HL-60/S4 treated with retinoic acid at 250 ng/mL for 4 days and 3 days (cell line): Measurements from ENCODE around the gene CPEB3.
"Not testable (repeated sequence)": the region's sequence is repeated elsewhere in the genome, so short reads cannot be mapped to it uniquely, and the experiment has no call there.

Experiments used
- in situ Hi-C: fragments of 300-500 bp; cut with MboI; formaldehyde crosslinking; loops from 2 replicates; pipeline ENCODE4 v1.7.0; 2022; ENCODE audit warnings: low sequenced_read_pairs

Gene CPEB3

DNA sequence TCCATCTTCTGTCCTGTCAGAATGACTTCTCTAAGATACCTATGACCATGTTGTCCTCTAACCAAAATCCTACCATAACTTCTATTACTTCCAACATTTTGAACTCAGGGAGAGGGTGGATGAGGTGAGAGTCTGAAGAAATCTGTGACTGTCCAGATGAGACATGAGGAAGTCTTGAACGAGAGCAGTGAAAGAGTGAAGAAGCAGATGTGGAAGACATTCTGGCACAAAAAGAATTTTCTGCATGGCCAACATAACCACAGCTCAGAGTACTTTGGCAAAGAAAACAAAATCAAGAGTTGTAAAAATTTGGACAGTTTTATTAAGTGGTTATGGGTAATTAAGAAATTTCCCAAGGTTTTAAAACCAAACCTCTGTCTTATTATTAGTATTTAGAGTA is 141.6 kb downstream of the CPEB3 start:
- in situ Hi-C loops: no loop called here

DNA sequence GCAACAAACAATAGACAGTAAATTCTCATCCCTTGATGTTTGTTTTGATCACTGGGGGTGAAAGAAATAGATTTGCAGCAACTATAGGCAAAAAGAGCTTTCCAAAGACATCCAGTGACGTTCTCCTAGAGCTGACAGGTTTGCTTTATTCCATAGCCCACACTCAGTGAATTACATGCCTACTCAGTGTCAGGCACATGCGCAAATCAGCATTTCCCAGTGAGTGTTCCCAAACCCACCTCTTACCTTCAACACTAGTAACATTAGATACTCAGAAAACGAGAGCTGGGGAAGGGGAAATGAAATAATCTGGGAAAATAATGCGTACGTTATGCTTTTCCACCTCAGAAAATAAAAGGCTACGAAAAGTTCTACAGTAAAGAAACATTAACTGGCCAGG is 144.1 kb downstream of the CPEB3 start:
- in situ Hi-C loops: no loop called here

DNA sequence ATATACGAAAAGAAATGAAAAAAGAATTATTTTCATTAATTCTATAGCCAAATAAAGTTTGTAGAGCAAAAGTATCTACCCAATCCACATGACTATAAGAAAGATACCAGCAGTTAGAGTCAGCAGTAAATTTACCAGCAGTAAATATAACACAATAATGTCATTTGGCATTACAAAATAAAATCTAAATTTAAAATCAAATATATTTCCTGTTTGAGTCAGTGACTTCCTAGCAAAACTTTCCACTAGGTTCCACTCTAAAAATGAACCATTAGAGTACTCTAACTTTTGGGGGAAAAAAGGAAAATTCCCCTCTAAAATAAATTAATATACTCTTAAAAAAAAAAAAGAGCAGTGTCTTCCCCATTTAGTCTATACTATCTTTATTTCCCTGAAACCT is 144.8 kb downstream of the CPEB3 start:
- in situ Hi-C loops: no loop called here

DNA sequence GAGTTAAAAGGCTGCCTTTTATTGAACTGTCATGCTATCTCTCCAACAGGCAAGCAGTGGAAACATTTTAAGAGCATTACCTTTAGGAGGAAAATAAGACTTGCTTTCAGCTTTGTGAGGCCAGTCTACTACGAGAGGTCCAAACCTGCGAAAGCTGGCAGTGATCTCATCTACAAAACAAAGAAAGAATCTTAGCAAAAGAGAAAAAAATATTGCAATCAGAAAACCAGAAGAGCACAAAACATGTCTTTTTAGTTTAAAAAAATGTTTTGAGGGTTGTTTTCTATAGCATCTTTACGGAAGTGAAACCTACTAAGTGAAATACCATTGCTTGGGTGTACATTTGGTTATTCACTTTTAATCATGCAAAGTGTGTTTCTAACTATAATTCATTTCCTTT is 147.9 kb downstream of the CPEB3 start:
- in situ Hi-C loops: no loop called here

DNA sequence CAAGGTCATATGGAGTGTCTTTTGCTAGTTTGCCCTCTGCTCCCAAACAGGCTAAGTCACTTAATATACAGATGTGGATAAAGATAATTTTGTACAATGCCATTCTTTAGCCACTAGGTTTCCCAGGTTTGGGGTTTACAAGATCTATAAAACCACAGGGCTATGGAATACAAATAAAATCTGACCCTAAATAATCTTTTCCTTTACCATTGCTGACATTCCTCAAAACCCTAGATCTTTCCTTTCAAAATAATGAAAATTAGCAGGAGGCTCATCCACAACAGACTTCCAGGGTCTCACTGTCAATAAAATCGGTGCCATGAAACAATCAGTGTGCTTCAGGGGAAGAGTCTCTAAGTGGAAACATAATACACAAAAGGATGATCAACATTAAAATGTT is 148.4 kb downstream of the CPEB3 start:
- in situ Hi-C loops: no loop called here

DNA sequence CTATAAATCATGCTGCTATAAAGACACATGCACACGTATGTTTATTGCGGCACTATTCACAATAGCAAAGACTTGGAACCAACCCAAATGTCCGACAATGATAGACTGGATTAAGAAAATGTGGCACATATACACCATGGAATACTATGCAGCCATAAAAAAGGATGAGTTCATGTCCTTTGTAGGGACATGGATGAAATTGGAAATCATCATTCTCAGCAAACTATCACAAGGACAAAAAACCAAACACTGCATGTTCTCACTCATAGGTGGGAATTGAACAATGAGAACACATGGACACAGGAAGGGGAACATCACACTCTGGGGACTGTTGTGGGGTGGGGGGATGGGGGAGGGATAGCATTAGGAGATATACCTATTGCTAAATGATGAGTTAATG is 149.7 kb downstream of the CPEB3 start:
- in situ Hi-C loops: not testable (repeated sequence)

DNA sequence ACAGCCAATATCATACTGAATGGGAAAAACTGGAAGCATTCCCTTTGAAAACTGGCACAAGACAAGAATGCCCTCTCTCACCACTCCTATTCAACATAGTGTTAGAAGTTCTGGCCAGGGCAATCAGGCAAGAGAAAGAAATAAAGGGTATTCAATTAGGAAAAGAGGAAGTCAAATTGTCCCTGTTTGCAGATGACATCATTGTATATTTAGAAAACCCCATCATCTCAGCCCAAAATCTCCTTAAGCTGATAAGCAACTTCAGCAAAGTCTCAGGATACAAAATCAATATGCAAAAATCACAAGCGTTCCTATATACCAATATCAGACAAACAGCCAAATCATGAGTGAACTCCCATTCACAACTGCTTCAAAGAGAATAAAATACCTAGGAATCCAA is 156.8 kb downstream of the CPEB3 start:
- in situ Hi-C loops: not testable (repeated sequence)

DNA sequence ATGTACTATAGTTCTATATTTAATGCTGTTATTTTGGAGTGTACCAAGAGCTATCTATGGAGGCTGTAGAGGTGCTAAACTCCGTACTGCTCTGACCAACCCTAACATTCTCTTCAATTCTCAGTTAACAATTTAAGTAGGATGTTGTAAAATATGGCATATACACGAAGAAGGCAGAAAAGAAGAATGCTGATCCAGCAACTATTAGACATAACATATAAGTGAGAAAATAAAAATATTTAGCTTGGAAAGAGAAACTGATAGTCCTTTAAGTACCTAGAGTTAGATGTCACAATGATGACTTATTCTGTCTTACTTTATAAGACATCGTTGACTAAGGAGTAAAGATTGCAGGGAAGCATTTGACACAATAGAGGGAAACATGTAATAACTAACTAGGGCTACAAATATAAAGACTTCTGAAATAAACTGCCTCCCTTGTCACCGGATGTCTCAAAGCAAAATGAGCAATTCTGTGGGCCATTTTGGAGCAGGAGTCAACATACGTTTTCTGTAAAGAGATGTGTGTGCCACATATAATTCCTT is 159.5 kb downstream of the CPEB3 start:
- in situ Hi-C loops: no loop called here

DNA sequence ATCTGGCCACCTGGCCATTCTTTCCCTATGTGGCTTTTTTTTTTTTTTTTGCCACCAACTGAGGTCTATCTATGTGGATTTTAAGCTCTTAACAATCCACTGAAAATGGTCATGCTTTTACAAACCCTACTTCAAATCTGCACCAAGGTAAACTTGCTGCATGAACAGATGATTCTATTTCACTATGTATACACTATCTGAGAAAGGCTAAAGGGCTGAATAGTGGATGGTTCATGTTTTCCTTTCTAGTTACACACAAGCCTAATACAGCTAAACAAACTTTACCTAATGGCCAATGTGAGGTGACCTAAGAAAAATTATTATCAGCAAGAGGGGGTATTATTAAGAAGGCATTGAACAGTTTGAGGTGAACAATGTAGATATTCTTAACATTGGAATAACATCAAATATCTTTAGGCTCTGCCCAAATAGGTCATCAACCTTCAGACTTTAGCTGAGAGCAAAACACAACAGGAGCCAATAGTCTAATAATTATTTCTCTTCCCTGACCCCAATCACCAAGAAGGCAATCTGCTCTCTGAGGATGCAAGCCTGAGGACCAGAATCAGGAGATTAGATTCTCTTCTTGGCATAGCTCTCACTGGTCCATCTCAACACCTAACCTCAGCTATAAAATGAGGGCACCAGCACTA is 160.1 kb downstream of the CPEB3 start:
- in situ Hi-C loops: no loop called here

DNA sequence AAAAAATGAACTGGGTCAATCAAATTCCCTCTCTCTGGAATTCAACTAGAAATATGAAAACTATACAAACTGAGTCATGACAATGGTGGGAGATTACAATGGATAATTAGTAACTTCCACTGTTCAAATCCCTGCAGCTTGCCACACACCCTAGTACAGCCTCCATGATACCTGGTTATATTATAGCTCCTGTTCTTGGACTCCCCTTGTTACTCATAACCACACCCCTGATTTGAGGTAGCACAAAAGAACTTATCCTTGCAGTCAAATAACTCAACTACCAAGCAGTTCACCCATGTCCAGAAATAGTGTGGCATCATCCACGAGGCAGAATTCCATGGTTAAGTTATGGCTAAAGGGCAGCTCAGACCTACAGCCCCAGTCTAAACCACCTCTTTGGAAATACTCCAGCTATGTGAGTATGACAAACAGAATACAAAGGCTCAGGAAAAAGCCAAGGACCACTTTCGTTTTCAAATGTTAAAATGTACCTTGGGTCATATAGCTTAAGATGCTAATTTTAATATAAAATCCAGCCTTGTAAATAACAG is 164.7 kb downstream of the CPEB3 start:
- in situ Hi-C loops: no loop called here

DNA sequence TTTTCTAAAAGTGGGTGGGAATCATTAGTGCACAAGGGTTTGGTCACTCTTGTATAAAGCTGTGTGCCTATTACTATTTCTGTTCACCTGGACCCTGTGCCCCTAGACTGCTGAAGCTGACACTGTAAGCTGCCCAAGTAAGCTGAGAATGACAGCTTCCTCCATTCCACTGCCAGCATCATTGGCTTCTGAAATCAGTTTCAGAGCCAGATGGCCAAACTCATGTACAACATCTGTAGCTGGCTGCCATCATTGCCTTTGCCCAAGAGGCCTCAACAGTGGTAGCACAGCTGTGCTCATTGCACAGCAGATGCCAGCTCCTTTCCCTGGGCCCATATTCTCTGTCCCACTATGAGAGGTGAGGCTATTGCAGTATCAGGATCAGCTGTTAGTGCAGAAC is 165.7 kb downstream of the CPEB3 start:
- in situ Hi-C loops: no loop called here

DNA sequence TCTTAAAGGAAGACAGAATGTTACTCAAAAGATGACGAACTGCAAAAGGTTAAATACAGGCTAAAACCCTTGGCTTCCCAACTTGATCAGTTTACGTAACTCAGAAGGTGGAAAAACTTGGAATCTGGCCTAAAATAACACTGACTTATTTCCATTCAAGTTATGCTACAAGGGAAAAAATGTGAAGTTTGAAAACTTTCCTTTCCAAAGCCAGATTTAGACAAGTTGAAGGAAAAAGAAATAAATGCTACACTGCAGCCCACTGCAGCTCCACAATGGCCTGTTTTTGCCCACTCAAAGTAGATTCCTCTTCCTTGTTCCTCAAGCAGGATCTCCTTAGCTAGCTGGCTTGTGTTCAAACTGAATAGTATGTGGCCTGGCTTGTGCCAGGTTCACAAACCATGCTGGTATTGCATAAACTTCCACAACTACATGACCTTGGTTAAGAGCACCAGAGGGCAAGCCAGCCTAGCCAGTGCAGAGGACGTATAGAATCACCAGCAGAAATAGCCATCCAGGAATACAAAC is 166.2 kb downstream of the CPEB3 start:
- in situ Hi-C loops: no loop called here

DNA sequence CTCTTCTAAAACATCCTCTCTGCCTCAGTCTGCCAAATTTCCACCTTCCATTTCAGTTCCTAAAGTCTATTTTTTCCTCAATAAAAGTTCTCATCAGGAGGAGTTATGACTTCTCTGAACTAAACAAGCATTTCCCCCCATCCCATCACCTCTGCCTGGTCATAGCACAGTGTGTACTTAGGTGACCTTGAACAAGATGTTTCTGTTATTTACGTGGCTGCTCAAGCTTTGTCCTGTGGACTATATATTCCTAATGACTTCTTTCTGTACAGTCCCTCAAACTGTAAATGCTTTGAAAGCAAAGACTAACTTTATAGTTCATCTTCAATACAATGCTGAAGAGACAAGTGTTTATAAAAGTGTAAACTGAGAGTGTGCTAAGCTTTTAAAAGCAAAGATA is 166.9 kb downstream of the CPEB3 start:
- in situ Hi-C loops: no loop called here

DNA sequence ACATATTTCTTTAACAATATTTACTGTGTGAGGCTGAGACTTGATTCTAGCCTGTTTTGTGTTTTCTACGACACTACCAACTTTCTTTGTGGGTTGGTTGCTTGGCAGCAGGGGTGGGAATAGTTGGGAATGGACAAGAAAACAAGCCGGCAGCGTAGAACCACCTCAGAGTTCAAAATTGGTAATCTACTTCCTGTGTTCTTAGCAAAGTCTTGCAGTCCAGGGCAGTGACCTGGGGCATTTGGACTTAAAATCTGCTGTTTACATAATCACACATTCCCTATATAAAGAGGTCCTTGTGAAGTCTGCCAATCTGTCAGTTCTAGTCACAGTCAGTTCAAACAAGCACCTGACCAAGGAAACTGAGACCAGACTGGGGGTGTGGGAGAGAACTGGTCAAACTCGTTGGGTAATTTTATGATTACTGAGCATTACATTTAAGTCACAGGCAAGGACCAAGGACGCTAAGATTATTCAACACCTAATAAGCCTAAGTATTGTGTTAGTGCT is 167.9 kb downstream of the CPEB3 start:
- in situ Hi-C loops: no loop called here

DNA sequence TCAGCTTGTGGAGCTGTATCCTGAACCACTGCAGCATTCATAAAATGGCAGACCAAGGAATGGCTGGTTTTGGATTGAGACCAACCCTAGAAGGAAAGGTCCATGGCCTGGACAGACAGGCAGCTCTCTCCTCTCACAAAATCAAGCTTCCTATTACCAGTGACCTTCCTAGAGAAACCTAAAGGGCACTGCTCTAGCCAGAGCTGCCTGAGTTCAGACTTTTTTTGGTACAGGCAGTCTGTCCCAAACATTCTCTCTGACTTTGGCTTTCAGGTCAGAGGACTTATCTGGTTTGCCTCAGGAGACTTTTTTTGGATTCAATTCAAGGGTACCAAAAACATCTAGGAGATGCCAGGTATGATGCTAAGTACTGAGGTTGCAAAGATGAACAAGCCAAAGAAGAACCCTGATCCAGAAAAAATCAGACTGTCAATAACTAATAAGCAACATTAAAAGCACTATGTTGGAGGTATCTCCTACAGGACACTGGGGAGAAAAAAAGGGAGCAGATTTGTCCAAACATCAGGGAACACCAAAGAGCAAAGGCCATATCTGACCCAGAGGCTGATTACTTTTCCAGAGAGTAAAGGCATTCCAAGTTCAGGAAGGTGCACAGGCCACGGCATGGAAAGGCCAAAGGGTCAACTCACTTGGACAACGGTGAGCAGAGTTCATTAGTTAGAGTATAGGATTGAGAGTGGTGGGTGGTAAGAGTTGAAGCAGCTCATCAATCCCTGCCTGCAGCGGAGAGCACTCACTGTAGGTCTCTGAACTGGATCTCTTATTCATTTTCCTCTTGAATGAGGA is 169.0 kb downstream of the CPEB3 start:
- in situ Hi-C loops: no loop called here

DNA sequence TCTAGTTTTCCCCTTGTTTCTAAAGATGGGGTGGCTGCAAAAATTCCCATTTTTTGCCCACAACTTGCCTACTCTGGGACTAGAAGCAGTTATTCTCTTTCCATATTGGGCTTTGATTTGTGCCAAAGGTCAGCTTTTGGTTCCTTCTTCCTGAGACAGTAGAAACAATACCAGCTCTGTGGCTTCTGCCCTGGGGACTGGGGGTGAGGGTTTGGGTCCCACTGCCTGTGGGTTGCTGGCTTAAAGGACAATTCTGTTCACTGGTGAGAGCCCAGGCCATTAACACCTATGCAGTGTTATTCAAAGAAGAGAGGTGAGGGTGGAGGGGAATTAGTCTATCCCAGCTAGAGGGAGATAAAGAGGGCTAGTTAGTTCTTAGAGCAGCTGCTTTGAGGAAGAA is 171.5 kb downstream of the CPEB3 start:
- in situ Hi-C loops: no loop called here

DNA sequence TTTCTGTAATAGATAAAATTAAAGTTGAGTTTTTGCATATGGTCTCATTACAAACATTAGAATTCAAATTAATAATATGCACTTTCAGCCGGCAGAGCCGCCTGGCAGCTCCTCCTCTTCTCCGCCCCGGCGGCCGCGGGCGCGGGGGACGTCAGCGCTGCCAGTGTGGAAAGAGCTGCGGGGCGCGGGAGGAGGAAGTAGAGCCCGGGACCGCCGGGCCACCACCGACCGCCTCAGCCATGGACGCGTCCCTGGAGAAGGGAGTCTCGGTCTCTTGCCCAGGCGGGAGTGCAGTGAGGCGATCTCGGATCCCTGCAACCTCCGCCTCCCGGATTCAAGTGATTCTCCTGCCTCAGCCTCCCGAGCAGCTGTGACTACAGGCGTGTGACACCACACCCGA is 176.0 kb downstream of the CPEB3 start:
- in situ Hi-C loops: not testable (repeated sequence)

DNA sequence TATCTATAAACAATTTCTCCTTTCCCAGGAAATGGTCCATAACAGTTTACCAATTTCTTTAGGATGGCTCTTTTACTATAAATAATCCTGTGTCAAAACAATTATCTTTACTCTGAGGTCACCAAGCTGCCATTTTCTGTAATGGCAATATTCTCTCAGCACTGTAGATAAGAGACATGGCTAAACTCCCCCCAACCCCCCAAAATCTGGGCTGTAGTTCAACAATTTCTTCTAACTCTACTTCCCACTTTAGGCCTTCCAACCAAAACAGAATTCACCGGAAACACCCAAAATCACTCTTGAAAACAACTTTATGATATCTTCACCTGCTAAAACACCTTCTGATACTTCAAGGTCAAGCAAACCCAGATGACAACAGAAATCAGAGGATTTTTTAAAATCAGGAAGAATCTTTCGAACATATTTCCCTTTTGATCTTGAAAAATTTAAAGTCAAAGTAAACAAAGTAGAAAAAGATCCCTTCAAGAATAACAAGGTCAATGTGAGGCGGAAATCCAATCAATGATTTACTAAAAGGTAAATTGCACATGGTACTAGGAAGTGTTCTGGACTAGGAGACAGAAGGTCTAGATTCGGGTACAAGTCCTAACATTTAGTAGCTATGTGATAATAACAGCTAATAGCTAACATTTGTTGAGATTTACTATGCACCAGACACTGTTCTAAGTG is 176.8 kb downstream of the CPEB3 start:
- in situ Hi-C loops: no loop called here

DNA sequence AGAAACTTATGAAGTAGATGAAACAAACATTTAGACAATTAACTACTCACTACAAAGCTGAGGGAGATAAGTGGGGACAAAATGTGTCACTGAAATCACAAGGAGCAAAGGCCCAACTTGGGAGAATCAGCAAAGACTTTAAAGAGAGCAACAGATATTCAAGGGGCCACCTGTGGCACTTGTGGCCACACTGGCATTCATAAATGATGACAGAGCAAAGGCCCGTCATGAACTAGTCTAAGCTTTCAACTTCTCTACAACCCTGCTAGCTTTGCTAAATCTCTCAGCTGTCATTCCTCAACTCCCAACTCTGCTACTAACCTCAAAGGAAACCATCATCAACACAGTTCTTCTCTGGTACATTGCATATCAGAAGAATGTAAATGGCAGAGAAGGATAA is 178.4 kb downstream of the CPEB3 start:
- in situ Hi-C loops: no loop called here

DNA sequence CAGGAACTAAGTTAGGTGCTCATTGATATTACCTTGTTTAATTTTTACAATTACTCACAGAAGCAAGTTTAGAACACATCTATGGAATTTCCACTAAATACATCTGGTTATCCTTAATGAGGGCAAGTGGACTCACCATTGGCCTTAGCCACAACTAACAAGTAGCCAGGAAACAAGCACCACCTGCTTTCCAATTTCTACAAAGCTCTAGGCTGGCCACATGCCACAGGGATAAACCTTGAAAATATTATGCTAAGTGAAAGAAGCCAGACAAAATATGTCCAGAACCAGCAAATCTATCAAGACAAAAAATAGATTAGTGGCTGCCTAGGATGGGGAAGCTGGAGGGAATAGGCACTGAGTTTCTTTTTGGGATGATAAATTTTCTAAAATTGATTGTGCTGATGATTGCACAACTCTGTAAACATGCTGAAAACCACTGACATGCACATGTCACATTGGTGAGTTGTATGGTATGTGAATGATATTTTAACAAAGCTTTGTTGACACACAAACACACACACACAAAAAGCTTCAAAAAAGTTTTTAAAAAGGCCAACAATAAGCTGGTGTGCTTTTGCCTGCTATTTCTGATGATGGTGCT is 179.4 kb downstream of the CPEB3 start:
- in situ Hi-C loops: no loop called here
